ENCODE measurements around the gene SPATA7.
"Not testable (repeated sequence)": the region's sequence is repeated elsewhere in the genome, so short reads cannot be mapped to it uniquely, and the experiment has no call there.

The SPATA7 gene, protein sequence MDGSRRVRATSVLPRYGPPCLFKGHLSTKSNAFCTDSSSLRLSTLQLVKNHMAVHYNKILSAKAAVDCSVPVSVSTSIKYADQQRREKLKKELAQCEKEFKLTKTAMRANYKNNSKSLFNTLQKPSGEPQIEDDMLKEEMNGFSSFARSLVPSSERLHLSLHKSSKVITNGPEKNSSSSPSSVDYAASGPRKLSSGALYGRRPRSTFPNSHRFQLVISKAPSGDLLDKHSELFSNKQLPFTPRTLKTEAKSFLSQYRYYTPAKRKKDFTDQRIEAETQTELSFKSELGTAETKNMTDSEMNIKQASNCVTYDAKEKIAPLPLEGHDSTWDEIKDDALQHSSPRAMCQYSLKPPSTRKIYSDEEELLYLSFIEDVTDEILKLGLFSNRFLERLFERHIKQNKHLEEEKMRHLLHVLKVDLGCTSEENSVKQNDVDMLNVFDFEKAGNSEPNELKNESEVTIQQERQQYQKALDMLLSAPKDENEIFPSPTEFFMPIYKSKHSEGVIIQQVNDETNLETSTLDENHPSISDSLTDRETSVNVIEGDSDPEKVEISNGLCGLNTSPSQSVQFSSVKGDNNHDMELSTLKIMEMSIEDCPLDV

DNA sequence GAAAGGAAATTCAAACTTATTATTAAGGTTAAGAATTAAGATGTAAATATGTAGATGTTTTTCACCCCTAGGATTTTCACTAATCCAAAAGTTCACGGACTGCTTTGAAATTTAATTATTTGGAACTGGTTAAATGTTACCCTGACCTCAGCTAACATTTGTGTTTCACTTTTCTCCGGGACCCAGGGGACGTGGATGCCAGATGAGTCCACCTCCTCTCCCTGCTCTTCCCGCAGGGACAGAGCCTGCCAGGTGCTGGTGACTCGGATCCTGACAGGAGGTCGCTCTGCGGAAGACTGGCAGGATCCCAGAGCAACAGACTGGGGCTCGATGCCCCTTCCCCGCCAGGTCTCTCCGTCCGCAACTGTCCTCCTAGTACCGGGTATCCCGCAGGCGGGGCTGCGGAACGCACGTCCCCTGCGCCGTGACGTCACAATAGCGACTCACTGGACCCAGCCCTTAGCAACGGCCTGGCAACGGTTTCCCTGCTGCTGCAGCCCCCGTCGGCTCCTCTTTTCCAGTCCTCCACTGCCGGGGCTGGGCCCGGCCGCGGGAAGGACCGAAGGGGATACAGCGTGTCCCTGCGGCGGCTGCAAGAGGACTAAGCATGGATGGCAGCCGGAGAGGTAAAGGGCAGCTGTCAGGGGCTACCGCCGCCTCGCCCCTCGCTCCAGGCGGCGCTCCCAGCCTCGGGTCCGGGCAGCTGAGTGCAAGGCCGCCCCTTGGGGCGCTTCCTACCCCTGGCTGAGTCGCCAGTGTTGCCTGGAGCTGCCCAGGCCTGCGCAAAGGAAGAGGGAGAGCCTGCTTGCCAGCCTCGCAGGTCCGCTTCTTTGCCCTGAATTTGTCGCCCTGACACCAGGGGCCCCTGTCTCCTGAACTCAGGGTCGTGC is at the start of gene SPATA7:
Gene SPATA7 (plus strand): TSS at position 446 of the 890 bp plus-strand sequence. CDS start 162 bp downstream, at position 608.
- DNase-seq: peak; percentile 91

DNA sequence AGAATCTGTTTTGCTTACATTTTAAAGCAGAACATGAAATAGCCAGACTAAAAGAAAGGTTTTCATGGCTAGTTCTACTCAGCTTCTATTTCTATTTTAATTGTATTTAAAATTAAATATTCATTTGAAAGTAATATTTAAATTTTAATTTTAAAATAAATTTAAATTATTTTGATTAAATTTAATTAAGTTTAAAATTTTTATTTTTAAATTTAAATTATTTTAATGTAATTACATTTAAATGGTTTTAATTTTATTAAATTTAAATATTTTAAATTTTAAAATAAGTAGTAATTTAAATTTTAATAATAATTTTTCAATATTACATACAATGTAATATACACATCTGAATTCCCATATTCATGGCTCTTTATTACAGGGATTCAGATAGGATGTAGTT is 45.1 kb upstream of the SPATA7 start:
- in situ Hi-C loops (cut with MboI; ENCODE audit: low pct_unique_long_range_greater_than_20kb, low sequenced_read_pairs): no loop called here
- no peak for DNase-seq

More for the DNA sequence above, at the start of gene SPATA7:
- in situ Hi-C loops (cut with MboI; ENCODE audit: low pct_unique_long_range_greater_than_20kb, low sequenced_read_pairs): no loop called here

DNA sequence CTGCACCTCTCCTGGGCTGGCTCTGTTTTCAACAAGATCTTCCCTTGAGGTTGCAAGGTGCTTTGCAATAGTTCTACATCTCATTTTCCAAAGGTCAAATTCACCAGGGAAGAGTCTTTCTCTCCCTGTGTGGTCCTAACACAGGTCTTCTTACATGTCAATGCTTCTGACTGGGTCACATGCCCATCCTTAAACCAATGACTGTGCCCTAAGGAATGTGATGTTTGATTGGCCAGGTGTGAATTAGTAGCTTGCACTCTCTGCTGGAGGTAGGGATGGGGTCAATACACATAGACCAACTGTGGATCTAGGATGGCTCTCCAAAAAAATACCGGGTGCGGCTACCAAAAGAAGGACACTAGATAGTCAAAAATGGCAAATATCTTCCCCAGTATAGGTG is 42.5 kb upstream of the SPATA7 start:
- no peak for DNase-seq

DNA sequence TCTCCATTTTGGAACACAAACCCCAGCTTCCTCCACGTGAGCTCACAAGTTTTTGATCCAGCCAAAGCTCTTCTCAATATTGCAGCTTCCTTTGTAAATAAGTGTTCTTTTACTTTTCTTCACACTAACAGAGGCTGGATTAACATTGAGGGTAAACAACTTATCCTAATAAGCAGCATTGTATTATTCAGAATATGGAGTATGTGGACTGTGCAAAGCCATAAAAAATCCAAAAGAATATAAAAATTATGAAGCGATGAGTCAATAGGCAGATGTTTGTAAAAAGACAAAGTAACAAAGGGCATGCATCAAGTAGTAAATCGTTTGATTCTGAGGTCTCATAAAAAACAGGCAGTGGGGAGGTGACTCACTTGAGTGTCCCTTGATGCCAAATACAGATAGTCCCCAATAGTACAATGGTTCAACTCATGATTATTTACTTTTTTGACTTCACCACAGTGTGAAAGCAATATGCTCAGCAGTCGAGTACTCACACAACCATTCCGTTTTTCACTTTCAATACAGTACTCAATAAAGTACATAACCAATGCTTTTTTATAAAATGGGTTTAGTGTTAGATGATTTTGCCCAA is 39.3 kb upstream of the SPATA7 start:
- in situ Hi-C loops (cut with MboI; ENCODE audit: low pct_unique_long_range_greater_than_20kb, low sequenced_read_pairs): no loop called here
- DNase-seq: no peak

More for the DNA sequence above, 42.5 kb upstream of the SPATA7 start:
- in situ Hi-C loops (cut with MboI; ENCODE audit: low pct_unique_long_range_greater_than_20kb, low sequenced_read_pairs): no loop called here

DNA sequence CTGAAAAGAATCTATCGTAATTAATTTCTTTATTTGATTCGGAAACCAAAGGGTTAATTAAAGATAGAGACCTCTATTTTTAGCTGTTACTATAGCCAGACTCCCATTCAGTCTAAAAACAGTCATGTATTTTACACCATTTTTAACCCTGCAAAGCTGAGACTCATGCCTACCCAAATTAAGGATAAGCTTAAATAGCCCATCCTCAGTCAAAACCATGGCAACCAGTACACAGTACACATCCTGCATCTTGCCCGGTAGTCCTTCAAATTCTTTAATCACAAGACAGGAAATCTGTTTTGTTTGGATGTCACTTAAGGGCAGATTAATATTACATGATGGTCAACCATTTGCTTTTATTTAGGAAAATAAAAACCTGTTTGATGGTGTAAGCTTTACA is 36.9 kb upstream of the SPATA7 start:
- in situ Hi-C loops (cut with MboI; ENCODE audit: low pct_unique_long_range_greater_than_20kb, low sequenced_read_pairs): no loop called here
- no peak for DNase-seq

DNA sequence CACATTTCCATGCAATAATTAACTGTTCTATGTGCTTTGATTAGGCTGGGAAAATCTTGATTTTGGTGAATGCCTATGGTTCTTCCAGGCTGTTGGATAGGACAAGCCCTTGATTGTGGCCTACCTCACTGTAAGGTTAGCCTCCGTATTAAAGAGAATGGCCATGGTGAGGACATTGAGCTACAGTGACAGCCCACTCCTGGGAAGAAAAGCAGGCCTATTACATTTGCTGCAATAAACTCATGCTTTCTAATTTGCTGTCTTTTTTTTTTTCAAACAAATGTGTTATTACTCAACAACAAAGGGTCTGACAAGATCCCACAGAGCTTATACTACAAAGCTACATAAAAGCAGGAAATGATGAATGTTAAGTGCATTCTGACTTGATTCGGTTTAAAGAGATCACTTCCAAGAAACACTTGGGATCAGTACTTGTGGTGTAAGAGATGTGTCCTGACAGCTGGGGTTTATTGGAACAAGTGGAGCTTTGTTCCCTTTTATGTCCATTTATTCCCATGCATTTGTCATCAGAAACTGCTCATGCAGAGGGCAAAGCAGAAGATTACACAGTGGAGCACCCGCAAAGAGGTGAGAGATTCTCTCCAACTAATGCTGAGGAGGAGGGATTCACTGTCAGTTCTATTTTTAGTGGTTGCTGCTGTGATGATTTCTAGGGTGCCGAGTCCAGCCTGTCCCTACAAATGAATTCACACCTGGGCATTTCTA is 33.3 kb upstream of the SPATA7 start:
- DNase-seq: no peak
- in situ Hi-C loops (cut with MboI; ENCODE audit: low pct_unique_long_range_greater_than_20kb, low sequenced_read_pairs): no loop called here

DNA sequence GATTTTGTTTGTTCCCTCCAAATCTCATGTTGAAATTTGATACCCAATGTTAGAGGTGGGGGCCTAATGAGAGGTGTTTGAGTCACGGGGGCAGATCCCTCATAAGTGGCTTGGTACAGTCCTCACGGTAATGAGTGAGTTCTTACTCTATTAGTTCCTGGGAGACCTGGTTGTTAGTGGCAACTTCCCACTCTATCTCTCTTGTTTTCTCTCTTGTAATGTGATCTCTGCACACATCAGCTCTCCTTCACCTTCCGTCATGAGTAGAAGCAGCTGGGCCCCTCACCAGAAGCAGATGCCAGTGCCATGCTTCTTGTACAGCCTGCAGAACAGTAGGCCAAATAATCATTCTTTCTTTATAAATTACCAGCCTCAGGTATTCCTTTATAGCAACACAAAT is 32.8 kb upstream of the SPATA7 start:
- in situ Hi-C loops (cut with MboI; ENCODE audit: low pct_unique_long_range_greater_than_20kb, low sequenced_read_pairs): no loop called here
- no peak for DNase-seq

DNA sequence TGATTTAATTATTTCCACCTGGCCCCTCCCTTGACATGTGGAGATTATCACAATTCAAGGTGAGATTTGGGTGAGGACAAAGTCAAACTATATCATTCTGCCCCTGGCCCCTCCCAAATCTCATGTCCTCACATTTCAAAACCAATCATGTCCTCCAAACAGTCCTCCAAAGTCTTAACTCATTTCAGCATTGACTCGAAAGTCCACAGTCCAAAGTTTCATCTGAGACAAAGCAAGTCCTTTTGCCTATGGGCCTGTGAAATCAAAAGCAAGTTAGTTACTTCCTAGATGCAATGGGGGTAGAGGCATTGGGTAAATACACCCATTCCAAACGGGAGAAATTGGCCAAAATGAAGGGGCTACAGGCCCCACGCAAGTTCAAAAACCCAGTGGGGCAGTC is 31.1 kb upstream of the SPATA7 start:
- no peak for DNase-seq
- in situ Hi-C loops (cut with MboI; ENCODE audit: low pct_unique_long_range_greater_than_20kb, low sequenced_read_pairs): no loop called here

DNA sequence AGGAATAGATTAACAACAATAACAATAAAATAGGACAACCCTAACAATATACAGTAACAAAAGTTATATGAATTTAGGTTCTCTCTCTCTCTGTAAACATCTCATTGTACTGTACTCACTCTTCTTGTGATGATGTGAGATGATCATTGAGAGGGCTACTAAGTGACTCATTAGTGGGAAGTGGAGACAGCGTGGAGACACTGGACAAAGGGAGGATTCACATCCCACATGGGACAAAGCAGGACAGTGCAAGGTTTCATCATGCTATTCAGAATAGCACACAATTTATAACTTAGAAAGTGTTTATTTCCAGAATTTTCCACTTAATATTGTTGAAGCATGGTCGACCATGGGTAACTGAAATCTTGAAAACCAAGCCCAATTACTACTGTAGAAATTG is 26.0 kb upstream of the SPATA7 start:
- in situ Hi-C loops (cut with MboI; ENCODE audit: low pct_unique_long_range_greater_than_20kb, low sequenced_read_pairs): no loop called here
- no peak for DNase-seq

DNA sequence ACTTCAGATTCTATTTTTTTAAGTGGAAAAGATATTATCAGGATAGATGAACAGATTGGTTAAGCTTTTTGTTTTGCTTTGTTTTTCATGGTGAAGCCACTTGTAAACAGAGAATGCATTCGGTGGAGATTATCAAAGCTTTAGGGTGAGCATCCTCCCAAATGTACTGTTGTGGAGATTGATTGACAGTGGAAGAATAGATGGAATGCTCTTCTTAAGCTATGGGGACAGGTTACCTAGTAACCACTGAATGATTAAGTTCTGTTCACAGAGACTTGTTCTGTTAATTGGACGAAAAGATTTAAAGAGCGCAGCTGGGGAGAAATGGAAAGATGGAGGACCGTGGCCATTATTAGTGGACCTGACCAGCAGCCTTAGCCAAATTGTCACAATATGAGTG is 21.8 kb upstream of the SPATA7 start:
- no peak for DNase-seq
- in situ Hi-C loops (cut with MboI; ENCODE audit: low pct_unique_long_range_greater_than_20kb, low sequenced_read_pairs): no loop called here

DNA sequence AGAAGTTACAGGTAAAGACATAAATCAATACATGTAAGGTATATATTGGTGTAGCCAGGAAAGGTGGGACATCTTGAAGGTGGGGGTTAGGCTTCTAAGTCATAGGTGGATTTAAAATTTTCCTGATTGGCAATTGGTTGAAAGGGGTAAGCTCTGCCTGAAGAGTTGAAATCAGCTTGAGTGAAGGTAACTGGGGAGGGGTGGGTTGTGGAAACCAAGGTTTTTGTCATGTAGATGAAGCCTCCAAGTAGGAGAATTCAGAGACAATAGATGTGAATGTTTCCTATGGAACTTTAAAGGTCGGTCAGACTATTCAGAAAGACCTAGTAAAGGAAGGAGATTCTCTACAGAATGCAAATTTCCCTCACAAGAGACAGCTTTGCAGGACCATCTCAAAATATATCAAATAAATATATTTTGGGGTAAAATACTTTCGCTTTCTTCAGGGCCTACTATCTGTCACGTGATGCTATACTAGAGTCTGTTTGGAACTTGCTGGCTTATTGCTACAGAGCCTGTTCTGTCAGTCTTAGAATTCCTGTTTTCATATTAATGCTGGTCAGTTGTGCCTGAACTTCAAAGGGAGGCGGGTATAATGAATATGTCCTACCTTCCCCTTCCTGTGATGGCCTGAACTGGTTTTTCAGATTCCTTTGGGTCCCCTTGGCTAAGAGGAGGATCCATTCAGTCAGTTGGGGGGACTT is 20.6 kb upstream of the SPATA7 start:
- in situ Hi-C loops (cut with MboI; ENCODE audit: low pct_unique_long_range_greater_than_20kb, low sequenced_read_pairs): no loop called here
- DNase-seq: no peak

DNA sequence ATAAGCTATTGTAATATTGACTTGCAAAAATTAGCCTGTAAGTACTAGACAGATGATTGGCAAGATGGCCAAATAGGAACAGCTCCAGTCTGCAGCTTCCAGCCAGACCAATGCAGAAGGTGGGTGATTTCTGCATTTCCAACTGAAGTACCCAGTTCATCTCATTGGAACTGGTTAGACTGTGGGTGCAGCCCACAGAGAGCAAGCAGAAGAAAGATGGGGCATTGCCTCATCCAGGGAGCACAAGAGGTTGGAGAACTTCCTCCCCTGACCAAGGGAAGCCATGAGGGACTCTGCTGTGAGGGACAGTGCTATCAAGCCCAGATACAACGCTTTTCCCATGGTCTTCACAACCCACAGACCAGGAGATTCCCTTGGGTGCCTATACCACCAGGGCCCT is 16.0 kb upstream of the SPATA7 start:
- no peak for DNase-seq
- in situ Hi-C loops (cut with MboI; ENCODE audit: low pct_unique_long_range_greater_than_20kb, low sequenced_read_pairs): no loop called here

DNA sequence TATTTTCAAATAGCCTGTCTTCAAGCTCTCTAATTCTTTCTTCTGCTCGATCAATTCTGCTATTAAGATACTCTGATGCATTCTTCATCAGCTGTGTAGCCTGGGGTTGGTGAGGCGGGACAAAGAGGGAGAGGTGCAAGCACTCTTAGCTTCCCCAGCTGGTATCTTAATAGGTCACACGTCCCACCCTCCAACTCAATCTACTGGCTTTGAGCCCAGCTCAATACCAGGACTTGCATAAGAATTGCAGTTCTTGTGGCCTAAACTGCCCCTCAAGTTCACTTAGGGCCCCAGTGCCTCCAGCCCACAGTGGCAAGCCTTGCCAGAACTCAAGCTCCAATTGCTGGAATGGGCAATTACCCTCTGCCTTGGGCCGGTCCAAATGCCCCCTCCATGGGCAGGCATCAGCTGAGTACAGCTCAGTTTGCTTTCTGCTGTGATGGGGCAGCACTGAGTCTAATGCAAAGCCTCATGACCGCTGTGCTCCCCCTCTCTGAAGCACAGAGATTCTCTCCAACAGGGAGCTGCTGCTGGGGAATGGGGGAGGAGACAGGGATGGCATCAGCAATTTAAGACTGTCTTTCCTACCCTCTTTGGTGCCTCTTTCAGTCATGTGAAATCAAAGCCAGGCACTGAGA is 5.6 kb upstream of the SPATA7 start:
- in situ Hi-C loops (cut with MboI; ENCODE audit: low pct_unique_long_range_greater_than_20kb, low sequenced_read_pairs): no loop called here

DNA sequence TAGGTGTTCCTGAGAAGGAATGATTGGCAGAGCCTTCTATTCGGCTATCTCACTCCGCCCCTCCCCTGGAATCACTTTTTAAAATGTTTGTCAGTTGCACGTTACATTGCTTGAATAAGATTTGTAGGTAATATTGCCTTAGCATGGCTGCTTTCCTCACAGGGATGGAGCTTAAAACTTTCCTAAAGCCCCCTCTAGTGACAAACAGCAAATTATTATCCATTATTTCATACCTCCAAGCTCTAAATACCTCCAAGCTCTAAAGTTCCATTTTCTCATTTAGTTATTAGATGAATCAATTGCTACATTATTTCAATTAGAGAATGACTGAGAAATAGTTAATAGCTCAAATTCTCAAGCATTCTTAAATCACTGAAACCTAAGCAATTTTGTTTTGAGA is 5.1 kb upstream of the SPATA7 start:
- in situ Hi-C loops (cut with MboI; ENCODE audit: low pct_unique_long_range_greater_than_20kb, low sequenced_read_pairs): no loop called here
- no peak for DNase-seq

More for the DNA sequence above, 5.6 kb upstream of the SPATA7 start:
- DNase-seq: no peak

DNA sequence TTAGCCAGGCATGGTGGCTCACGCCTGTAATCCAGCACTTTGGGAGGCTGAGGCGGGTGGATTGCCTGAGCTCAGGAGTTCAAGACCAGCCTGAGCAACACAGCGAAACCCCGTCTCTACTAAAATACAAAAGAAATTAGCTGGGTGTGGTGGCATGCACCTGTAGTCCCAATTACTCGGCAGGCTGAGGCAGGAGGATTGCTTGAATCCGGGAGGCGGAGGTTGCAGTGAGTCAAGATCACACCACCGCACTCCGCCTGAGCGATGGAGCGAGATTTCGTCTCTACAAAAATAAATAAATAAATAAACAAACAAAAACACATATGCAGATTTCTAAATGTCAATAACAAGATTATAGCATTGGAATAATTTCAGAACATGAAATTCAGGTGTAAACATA is 3.8 kb upstream of the SPATA7 start:
- DNase-seq; in situ Hi-C loops (cut with MboI; ENCODE audit: low pct_unique_long_range_greater_than_20kb, low sequenced_read_pairs): not testable (repeated sequence)

DNA sequence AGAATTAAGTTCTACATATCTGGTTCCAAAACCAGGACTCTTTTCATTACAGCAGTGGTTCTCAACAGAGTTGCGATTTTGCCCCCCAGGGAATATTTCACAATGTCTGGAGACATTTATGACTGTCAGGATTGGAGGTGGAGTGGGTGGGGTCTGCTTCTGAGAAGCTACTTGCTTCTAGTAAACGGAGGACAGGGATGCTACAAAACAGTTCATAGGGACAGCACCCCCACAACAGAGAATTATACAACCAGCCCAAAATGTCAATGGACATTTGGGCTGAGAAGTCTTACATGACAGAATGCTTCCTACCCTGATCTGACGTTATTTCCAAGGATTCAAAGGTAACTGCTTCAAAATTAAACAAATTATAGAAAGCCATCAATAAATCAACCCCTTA is 739 bp upstream of the SPATA7 start:
- DNase-seq: no peak

DNA sequence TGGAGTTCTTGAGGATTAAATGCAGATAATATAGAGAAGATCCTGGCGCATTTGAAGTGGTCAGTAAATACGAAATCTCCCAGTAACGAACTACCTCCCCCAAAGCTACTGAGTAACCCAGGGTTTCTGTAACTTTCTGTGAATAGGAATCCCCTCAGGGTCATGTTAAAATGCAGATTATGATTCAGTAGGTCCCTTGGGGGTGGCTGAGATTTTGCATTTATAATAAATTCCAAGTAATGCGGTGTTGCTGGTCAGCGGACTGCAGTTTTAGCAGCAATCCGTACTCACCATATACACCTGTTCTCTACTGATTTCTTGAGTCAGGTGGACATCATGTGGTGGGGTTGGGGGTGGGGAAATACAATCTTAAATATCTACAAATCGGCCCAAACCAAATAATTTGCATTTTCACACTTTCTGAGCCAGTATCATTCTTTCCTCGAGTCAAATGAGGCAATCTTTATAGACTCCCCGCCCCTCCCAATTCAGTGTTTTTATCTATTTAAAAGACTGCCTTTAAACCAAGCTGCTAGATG is 868 bp downstream of the SPATA7 start:
- DNase-seq: no peak
- in situ Hi-C loops (cut with MboI; ENCODE audit: low pct_unique_long_range_greater_than_20kb, low sequenced_read_pairs): no loop called here

More for the DNA sequence above, 739 bp upstream of the SPATA7 start:
- in situ Hi-C loops (cut with MboI; ENCODE audit: low pct_unique_long_range_greater_than_20kb, low sequenced_read_pairs): no loop called here

Data from KBM-7 (cell line).